Daoy (cell line): ENCODE measurements around the gene TEX9. TPM values are rescaled to one million over a fixed set of nuclear protein-coding genes. Genes with fewer than 3 reads are reported as not detected.
"Not testable (repeated sequence)": the region's sequence is repeated elsewhere in the genome, so short reads cannot be mapped to it uniquely, and the experiment has no call there.

ENCODE experiments used
- DNase-seq: peaks from one replicate; pipeline ENCODE4 v3.0.0-alpha.2; 2015; ENCODE audit warnings: low read depth
- total RNA-seq: library from RNA; depleted of rRNA; stranded (reverse); fragments of >200 nt; shearing (Covaris generic); gene quantifications from 2 replicates; pipeline ENCODE4 v1.2.3, GENCODE V29; 2014; rRNA removed

TEX9 gene
- total RNA-seq, result 7.3 and 13.5 TPM in 2 replicates

DNA sequence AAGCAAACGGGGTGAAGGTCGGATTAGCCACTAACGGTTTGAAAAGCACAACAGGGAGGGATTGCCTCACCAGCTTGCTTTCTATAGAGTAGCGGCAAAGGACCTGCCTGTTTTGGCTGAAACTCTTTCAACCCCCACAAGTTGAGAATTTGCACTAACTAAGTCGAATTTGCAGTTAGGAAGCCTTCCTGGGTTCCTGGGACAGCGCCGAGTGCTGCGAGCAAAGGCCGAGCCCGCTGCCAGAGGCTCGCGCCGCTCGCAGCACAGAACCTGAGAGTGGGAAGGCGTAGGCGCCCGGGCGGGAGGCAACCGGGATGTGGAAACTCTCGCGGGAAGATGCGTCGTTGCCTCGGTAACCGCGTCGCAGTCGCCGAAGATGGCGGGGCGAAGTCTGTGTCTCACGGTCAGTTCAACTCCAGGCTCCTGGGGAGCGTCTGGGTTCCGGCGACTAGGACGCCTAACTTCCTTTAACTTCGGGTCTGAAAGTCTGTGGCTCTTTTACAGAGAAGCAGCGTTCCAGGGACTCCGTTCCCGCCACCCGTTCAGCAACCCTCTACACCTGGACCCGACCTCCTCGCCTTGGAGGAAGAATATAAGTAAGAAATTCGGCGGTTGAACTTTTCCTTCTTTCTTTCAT lies at the start of gene TEX9:
TEX9 (plus strand) TSS at position 352 of the 637 bp plus-strand sequence; CDS start at position 377, 25 bp downstream.
- peak; percentile 91 for DNase-seq

DNA sequence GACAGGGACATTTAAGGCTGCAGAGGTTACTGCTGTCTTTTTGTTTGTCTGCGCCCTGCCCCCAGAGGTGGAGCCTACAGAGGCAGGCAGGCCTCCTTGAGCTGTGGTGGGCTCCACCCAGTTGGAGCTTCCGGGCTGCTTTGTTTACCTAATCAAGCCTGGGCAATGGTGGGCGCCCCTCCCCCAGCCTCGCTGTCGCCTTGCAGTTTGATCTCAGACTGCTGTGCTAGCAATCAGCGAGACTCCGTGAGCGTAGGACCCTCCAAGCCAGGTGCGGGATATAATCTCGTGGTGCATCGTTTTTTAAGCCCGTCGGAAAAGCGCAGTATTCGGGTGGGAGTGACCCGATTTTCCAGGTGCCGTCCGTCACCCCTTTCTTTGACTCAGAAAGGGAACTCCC lies 48.7 kb upstream of the TEX9 start:
- DNase-seq, result not testable (repeated sequence)

DNA sequence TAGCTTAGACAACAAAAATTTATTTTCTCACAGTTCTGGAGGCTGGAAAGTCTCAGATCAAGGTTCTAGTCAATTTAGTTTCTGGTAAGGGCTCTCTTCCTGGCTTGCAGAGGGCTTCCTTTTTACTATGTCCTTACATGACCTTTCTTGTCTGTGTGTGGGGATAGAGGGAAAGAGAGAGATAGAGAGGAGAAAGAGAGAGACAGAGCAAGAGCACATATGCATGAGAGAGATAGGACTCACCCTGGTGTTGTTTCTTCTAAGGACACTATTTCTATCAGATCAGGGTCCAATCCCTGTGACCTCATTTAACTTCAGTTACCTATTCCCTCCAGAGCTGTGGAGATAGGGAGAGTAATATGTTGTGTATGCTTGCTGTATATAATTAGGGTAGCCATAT lies 44.9 kb upstream of the TEX9 start:
- no peak for DNase-seq

DNA sequence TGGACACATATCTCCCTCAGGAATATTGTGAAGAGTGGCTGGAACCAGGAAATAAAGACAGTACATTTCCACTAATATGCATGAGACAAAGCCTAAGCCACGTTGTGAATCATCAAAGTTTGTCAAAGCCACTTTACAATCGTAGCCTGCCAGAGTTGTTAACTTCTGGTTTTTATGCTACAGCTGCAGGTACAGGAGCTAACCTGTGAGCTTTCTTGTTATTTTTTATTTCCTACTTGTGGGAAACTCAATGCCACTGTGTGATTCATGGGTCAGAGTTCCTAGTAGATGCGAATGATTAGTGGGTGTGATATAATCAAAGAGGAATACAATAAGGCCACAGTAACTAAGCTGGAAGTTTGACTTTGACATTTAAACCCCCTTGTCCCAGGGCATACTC lies 44.4 kb upstream of the TEX9 start:
- DNase-seq, result no peak

DNA sequence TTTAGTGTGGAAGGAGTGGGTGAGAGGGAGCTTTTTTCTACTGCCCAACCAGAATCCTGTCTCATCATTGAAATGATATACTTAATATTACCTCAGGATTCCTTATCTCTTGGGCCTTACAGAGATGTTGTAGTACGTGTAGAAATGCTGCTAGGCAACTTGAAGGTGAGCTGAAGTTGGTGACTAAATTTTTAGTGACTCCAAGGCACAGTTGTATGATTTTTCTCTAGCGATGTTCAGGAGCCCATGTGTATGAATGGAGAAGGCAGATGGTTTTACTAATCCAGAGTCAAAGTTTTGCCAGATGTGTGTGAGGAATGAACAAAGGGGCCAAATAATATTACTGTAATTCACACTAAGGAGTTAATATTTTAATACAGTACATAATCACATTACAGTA lies 42.8 kb upstream of the TEX9 start:
- DNase-seq, result no peak

DNA sequence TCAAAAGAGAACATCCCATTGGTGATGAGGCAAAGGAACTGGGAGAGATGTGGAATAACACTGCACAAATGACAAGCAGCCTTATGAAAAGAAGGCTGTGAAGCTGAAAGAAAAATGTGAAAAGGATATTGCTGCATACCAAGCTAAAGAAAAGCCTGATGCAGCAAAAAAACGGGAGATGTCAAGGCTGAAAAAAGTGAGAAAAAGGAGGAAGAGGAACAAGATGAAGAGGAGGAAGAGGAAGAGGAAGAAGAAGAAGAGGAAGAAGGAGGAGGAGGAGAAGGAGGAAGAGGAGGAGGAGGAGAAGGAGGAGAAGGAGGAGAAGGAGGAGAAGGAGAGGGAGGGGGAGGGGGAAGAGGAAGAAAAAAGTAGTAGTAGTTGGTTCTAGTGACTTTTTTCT lies 41.8 kb upstream of the TEX9 start:
- DNase-seq, result no peak

DNA sequence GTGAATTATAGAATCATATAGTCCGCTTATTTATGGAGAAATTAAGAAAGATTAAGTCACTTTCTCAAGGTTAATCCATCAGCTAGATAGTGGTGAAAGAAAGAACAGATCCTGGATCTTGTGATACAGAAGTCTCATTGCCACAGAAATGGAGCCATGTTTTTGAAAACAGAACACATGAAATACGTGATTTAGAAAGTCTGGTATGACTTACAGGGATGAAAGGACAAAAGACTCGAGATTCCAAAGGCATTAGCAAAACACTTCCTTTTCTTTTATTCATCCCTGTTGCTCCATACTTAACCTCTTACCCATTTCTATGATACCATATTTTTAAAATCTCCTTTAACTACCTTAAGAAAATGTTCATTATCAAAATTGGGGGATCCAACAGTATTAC lies 40.0 kb upstream of the TEX9 start:
- peak; percentile 14 for DNase-seq

DNA sequence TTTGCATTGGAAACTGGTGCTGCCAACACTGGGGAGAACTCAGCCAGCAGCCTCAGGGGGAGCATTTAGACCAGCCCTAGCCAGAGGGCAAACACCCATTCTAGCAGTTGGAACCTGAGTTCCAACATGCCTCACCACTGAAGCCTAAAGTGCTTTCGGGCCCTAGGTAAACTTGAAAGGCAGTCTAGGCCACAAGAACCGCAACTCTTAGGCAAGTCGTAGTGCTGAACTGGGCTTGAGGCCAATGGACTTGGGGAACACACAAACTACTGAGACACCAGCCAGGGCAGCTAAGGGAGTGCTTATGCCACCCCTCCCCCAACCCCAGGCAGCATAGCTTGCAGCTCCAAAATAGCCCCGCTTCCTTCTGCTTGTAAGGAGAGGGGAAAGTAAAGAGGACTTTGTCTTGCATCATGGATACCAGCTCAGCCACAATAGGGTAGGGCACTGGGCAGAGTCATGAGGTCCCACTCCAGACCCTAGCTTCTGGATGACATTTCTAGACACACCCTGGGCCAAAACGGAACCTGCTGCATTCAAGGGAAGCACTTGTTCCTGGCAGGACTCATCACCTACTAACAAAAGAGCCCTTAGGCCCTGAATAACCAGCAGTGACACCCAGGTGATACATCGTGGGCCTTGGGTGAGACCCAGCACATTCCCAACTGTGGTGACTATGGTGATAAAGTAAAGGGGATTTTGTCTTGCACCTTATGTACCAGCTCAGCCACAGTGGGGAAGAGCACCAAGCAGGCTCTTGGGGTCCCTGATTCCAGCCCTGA lies 37.3 kb upstream of the TEX9 start:
- peak; percentile 69 for DNase-seq

DNA sequence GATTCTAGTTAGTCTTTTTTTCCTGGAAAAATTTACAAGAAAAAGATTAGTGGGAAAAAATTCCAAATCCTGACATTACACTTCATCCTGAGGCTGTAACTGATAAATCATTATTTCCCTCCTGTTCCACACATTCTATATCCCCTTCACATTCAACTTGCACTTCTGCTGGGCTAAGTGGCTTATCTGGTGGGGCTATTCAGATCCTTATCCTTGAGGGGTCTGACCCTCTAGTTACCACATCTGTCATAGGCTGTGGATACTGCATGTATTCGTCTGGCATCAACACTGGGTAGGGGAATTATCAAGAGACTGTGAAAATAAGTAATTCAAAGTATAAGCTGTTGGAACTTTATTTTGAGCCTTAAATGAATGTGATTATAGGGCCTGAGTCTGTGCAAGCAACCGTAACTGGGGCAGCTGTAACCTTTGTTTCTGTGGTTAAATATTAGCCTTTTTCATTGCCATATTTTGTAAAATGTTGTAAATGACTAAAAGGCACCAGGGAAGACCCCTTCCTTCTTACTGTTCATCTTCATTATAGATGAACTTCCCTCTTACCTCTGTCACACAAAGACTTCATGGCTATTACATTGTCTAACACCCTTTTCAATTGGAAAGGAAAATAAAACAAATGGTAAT lies 28.0 kb upstream of the TEX9 start:
- no peak for DNase-seq

DNA sequence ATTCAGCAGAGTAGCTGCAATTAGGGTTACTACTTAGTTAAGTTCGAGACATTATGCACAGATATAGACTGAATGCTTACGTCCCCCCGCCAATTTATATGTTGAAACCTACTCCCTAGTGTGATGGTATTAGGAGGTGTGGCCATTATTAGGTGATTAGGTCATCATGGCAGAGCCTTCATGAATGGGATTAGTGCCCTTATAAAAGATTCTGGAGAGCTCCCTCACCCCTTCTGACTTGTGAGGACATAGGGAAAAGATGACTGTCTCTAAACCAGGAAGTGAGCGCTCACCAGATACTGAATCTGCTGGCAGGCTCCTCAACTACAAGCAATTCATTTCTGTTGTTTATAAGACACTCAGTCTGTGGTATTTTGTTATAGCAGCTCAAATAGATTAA lies 25.6 kb upstream of the TEX9 start:
- no peak for DNase-seq

DNA sequence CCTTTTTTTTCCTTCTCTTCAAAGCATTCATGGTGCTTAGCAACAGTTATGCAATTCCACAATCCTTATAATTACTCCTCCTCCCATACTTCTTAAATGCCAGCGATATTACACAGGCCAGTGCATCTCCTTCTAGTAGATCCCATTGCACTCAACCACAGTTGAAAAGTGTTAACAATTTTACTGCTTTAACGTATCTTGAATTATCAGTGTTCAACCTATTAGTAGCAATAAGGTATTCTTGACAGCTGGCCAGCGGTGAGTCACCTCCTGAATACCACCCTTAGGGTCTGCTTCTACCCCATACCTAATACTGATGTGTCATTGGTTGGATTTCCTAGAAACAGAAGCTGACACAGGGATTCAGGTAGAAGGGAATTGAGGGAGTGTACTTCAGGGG lies 24.0 kb upstream of the TEX9 start:
- DNase-seq, result no peak

DNA sequence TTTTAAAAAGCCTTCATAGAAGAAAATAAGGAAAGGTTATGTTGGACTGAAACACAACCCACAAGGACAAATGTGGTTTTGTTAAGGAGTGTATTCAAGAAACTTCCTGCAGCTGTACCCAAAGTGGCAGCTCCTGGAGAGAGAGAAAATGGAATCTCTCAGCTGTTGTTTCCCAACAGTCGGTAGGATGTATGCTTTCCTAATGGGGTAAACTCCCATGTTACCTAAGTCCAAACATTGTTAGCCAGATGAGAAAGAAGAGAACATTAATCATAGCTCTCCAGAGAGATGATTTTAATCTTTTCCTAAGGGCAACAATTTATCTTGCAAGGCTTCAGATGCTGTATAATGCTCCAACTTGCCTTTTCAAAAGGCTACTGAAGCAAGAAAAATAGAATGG lies 22.6 kb upstream of the TEX9 start:
- DNase-seq, result no peak

DNA sequence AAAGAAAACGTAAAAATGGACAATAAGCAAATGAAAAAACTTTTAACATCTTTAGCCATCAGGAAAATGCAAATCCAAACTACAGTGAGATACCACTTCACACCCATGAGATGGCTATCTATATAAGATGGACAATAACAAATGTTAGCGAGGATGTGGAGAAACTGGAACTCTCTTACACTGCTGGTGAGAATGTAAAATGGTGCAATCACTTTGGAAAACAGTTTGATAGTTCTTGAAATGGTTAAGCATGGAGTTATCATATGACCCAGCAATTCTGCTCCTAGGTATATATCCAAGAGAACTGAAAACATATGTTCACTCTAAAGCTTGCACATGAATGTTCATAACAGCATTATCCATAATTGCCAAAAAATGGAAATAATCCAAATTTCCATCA lies 21.3 kb upstream of the TEX9 start:
- DNase-seq, result no peak

DNA sequence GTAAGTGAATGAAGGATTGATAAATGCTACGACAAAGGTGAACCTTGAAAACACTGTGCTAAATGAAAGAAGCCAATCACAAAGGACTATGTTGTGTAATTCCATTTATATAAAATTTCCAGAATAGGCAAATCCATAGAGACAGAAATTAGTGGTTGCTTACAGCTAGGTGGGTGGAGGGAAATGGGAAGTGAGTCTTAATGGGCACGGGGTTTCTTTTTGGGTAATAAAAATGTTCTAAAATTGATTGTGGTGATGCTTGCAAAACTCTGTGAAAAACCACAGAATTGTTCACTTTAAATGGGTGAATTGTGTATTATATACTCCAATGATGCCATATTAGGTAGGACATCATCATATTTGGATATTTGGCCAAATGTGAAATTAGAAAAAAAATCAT lies 20.9 kb upstream of the TEX9 start:
- no peak for DNase-seq

DNA sequence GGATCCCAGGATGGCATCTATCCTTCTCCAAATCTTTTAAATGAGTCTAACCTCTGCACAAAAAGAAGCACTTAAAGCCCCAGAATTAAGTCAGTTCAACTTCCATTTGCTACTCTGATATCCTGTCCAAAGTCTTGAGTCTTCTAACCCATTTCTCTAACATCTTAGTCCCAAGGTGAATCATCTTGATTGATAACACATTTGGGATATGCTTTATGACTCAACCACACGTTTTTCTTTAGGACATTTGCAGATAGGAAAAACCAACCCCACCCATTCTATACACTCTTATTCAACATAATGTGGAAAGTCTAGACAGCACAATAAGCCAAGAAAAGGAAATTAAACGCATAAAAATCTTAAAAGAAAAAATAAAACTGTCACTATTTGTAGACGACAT lies 18.8 kb upstream of the TEX9 start:
- no peak for DNase-seq

DNA sequence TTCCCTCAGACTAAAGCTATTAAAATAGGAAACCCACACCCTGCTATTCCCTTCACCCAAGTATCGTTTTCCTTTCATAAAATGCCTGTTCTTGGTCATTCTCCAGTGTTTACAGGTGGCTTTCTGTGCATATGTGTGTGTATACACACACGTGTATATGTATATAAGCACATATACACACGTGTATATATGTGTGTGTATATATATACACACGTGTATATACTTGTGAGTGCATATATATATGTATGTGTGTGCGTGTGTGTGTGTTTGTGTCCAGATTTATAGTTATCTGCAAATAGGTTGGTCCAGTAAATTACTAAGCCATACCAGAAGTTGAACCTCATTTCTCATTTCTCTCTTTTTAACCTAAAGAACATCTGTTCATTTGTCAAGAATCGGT lies 15.7 kb upstream of the TEX9 start:
- no peak for DNase-seq

DNA sequence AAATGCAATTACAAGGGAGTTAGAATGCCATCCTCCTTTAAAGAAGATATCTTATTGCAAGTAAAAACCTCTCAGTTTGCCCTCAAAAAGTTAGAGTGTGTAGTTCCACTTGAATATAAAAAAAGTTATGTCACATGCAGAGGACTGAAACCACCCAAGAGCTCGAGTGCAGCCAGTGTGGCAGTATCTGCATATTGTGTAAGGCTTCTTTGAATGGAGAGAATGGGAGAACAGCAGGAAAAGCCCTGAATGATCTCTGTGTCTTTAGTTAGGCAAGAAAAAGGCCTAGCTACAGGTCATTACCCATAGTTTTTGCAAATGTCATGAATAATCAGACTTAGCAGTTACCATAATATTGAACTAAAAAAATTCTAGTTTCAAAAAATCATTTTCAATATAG lies 13.9 kb upstream of the TEX9 start:
- DNase-seq, result no peak

DNA sequence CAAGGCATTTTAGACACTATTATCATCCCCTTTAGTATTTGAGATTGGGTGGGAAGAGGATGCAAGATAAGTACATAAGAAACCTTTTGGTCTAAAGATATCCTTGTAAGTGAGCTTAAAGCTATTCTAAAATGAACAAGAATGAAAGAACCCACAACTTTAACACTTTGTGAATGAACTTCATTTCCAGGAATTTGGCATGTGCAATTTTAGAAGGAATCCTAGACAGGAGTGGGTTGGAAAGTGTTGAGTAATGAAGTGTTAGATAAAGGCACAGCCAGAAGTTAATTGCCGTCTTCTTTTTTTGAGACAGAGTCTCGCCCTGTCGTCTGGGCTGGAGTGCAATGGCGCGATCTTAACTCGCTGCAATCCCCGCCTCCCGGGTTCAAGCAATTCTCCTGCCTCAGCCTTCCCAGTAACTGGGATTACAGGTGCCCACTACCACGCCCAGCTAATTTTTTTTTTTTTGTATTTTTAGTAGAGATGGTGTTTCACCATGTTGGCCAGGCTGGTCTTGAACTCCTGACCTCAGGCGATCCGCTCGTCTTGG lies 13.2 kb upstream of the TEX9 start:
- DNase-seq, result no peak

DNA sequence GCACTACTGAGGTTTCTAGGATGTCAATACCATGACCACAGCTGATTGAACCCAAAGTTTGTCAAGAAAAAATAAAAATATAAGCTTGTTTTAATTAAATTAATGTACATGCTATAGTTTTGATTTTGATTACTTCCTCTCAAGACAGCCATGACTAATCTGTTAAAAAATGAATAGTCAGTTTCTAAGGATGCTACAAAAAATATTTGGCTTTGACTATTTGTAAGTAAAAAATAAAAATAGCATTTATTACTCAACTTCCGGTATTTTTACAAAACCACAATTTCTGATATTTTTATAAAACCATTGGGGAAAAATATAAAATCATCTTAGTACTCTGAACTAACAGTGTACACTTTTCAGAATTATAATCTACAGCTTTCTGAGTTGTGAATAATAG lies 12.1 kb upstream of the TEX9 start:
- no peak for DNase-seq

DNA sequence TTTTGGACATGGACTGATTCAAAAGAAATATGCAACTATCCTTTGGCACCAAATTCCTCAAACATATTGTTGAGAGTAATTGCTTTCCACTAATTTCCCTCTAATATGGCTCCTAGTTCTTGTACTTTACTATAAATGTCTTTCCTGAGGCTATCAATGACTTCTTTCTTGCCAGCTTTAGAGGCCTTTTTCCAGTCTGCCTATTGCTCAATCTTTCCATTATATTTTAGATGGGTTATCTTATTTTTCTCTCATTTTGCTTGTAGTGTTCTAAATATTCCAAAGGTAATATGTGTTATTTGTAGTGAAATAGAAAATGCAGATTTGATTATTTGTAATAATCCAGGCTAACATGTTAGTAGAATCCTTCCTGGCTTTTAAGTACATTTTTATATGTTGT lies 11.5 kb upstream of the TEX9 start:
- DNase-seq, result no peak

DNA sequence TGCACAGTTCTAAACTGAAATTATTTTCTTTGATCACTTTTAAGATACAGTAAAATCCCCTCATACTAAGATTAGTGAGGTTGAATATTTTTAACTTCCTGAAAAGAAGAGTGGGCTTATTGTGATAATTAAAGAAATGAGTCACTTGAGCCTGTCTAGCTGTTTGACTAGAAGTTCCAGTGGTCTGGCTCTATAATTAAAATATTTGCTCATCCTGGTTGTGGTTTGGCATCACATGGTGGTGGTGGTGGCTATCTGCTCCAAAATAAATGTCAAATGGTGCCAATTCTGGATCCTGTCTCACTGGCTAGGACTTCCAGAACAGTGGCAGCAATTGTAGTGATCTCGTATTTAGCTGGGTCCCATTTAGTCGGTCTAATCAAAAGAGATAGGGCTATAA lies 8.6 kb upstream of the TEX9 start:
- peak; percentile 72 for DNase-seq

DNA sequence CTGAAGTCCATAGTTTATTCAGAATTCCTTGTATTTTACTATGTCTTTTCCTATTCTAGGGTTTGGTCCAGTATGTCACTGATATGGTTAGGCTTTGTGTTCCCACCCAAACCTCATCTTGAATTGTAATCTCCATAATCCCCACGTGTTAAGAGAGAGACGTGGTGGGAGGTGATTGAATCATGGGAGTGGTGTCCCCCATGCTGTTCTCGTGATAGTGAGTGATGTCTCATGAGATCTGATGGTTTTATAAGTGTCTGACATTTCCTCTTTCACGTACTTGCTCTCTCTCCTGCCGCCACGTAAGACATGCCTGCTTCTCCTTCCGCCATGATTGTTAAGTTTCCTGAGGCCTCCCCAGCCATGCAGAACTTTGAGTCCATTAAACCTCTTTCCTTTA lies 6.6 kb upstream of the TEX9 start:
- no peak for DNase-seq

DNA sequence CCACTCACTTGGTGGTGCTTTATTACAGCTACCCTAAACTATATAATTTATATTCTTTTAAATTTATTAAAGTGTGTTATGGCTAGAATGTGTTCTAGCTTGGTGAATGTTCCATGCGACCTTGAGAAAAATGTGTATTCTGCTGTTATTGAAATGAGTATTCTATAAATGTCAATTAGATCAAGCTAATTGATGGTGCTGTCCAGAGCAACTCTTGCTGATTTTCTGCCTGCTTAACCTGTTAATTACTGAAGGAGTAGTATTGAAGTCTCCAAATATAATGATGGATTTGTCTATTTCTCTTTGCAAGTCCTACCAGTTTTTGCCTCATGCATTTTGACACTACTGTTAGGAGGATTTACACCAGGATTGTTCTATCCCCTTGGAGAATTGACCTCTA lies 3.2 kb upstream of the TEX9 start:
- DNase-seq, result no peak
